Left forelimb (tissue), 1 donor: Measurements from ENCODE around the gene PCDHB9.

Experiments used
- DNase-seq: peaks from one replicate; pipeline ENCODE4 v3.0.0-alpha.2; 2018; ENCODE audit warnings: low spot score

The PCDHB9 gene

GRCh38 chr5:141236516-141237313 lies 49.8 kb downstream of the PCDHB9 start:
- no peak for DNase-seq
